Measurements from ENCODE around the gene RNASE12. TPM values are rescaled to one million over a fixed set of nuclear protein-coding genes. Genes with fewer than 3 reads are reported as not detected.
"Not testable (repeated sequence)": the region's sequence is repeated elsewhere in the genome, so short reads cannot be mapped to it uniquely, and the experiment has no call there.

Gene RNASE12
- total RNA-seq, 1 experiment from 2014 or later = not detected

DNA sequence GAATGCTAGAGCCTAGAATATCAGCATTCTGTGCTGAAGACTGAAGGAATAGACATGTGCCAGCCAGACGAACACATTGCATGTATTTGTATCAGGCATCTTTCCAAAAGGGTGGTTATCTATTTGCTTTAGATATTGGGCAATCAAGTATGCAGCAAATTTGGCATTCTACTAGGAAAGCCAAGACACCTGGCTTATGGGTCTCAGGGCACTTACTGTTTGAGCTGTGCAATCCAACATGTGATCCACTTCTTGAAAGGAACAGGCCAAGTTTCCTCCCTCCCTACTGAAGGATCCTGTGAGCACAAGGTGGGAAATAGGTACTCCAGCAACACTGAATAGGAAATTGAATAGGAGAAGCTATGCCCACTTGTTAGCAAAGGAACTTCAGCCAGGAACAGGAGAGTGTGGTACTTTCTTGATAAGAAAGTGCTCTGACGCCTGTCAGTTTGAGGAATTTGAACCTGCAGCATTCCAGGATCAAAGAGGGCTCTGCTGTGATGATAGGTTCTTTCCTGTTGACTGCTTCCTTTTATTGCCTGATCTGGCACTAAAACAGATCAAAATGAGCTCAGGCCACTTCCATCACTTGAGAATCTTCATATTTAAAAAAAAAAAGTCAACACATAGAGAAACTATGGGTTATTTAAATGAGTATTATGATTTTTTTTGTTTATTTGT, 29.8 kb upstream of the RNASE12 start:
- H3K9me3 ChIP-seq (ENCODE audit: low read depth, low read length, poor library complexity, severe bottlenecking) = no peaks in the 10 kb centered on the region
- no TSS peak for BruUV-seq (replicated peaks)
- no peak for TF ChIP-seq EZH2 (IDR thresholded peaks at IDR 0.05; ENCODE audit: borderline replicate concordance, low read depth, low read length, poor library complexity, severe bottlenecking)
- TF ChIP-seq, protein P1, sequence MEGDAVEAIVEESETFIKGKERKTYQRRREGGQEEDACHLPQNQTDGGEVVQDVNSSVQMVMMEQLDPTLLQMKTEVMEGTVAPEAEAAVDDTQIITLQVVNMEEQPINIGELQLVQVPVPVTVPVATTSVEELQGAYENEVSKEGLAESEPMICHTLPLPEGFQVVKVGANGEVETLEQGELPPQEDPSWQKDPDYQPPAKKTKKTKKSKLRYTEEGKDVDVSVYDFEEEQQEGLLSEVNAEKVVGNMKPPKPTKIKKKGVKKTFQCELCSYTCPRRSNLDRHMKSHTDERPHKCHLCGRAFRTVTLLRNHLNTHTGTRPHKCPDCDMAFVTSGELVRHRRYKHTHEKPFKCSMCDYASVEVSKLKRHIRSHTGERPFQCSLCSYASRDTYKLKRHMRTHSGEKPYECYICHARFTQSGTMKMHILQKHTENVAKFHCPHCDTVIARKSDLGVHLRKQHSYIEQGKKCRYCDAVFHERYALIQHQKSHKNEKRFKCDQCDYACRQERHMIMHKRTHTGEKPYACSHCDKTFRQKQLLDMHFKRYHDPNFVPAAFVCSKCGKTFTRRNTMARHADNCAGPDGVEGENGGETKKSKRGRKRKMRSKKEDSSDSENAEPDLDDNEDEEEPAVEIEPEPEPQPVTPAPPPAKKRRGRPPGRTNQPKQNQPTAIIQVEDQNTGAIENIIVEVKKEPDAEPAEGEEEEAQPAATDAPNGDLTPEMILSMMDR (conservative IDR thresholded peaks at IDR 0.05; ENCODE audit: low read depth, low read length) = no peak
- H3K4me1 ChIP-seq (ENCODE audit: insufficient read depth, low read length, poor library complexity, severe bottlenecking) = no peaks in the 10 kb centered on the region
- H3K36me3 ChIP-seq (ENCODE audit: insufficient read depth, low read length, poor library complexity, severe bottlenecking) = no peaks in the 10 kb centered on the region
- H3K27me3 ChIP-seq (replicated peaks; ENCODE audit: insufficient read depth, low read depth, low read length, poor library complexity) = no peaks in the 10 kb centered on the region
- H3K4me3 ChIP-seq (ENCODE audit: low read depth, low read length, poor library complexity, severe bottlenecking) = no peak overlapping the region
- intact Hi-C loops (cut with micrococcal nuclease; ENCODE audit: unreplicated experiment) = no loop called here
- DNase-seq (ENCODE audit: low spot score) = no peak
- H3K27ac ChIP-seq (ENCODE audit: low read depth, low read length, poor library complexity, severe bottlenecking) = no peak overlapping the region
- ChIA-PET CTCF (interaction anchor here (0.6 kb wide), 1 partner anchor 69 kb away, joined by 3 read pairs; no protein-coding TSS in a partner anchor), POLR2A (ENCODE audit: low non-redundant PET) (interaction anchor here (0.6 kb wide), 1 partner anchor 30 kb away, joined by 4 read pairs; no protein-coding TSS in a partner anchor)

DNA sequence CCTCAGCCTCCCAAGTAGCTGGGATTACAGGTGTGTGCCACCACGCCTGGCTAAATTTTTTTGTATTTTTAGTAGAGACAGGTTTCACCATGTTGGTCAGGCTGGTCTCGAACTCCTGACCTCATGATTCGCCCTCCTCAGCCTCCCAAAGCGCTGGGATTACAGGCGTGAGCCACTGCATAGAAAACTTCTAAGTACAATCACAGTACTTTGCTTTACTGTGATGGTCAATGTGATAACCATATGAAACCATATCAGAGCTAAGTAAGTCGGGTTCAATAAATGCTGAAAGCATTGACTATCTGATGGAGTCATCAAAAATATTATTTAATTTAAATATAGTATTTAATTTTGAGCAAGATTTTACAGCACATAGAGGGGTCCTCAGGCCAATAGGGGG, 28.5 kb upstream of the RNASE12 start:
- BruUV-seq (replicated peaks); H3K4me3 ChIP-seq (ENCODE audit: low read depth, low read length, poor library complexity, severe bottlenecking); DNase-seq (ENCODE audit: low spot score); intact Hi-C loops (cut with micrococcal nuclease; ENCODE audit: unreplicated experiment); H3K4me1 ChIP-seq (ENCODE audit: insufficient read depth, low read length, poor library complexity, severe bottlenecking); POLR2A ChIA-PET (ENCODE audit: low non-redundant PET); CTCF ChIA-PET; H3K27me3 ChIP-seq (replicated peaks; ENCODE audit: insufficient read depth, low read depth, low read length, poor library complexity); H3K36me3 ChIP-seq (ENCODE audit: insufficient read depth, low read length, poor library complexity, severe bottlenecking); H3K27ac ChIP-seq (ENCODE audit: low read depth, low read length, poor library complexity, severe bottlenecking); H3K9me3 ChIP-seq (ENCODE audit: low read depth, low read length, poor library complexity, severe bottlenecking): not testable (repeated sequence)

- CTCF ChIA-PET = no interaction called here
- DNase-seq (ENCODE audit: low spot score) = no peak
- Histone ChIP-seq H3K27me3 (replicated peaks; ENCODE audit: insufficient read depth, low read depth, low read length, poor library complexity) (no peaks in the 10 kb centered on the region), H3K4me1 (ENCODE audit: insufficient read depth, low read length, poor library complexity, severe bottlenecking) (no peaks in the 10 kb centered on the region), H3K9me3 (ENCODE audit: low read depth, low read length, poor library complexity, severe bottlenecking) (no peaks in the 10 kb centered on the region), H3K27ac (ENCODE audit: low read depth, low read length, poor library complexity, severe bottlenecking) (no peak overlapping the region), H3K4me3 (ENCODE audit: low read depth, low read length, poor library complexity, severe bottlenecking) (no peak overlapping the region), H3K36me3 (ENCODE audit: insufficient read depth, low read length, poor library complexity, severe bottlenecking) (no peaks in the 10 kb centered on the region)
- BruUV-seq (replicated peaks) = no TSS peak
- POLR2A ChIA-PET (ENCODE audit: low non-redundant PET) = no interaction called here
- no peak for TF ChIP-seq EZH2 (IDR thresholded peaks at IDR 0.05; ENCODE audit: borderline replicate concordance, low read depth, low read length, poor library complexity, severe bottlenecking)
- TF ChIP-seq, protein P1 (conservative IDR thresholded peaks at IDR 0.05; ENCODE audit: low read depth, low read length) = no peak
- intact Hi-C loops (cut with micrococcal nuclease; ENCODE audit: unreplicated experiment) = no loop called here
Observed at GRCh38 chr14:20618271-20618749, 27.1 kb upstream of the RNASE12 start.
